CD14-positive monocyte (primary cell): Measurements from ENCODE around the gene CNPPD1. TPM values are rescaled to one million over a fixed set of nuclear protein-coding genes. Genes with fewer than 3 reads are reported as not detected.
A peak's percentile ranks its signal among the peaks of the same experiment; 100 is the strongest.

ENCODE experiments used
- DNase-seq, 3 donors: peaks; one replicate each; pipeline ENCODE4 v3.0.0-alpha.2; 2011 to 2022
- H2AFZ ChIP-seq: 2 replicates; pipeline ENCODE4 v1.6.0; 2012; ENCODE audit warnings: mild to moderate bottlenecking, low read depth, low read length, inconsistent platforms; ENCODE audit not compliant: insufficient read depth, poor library complexity, severe bottlenecking
- H3K27ac ChIP-seq, 2 donors: 1 replicate in 1 of 2; 2 replicates in 1 of 2; pipeline ENCODE4 v1.5.1; 2012 to 2013; ENCODE audit warnings: low read length in 2 of 2, control low read depth in 1 of 2, inconsistent platforms in 1 of 2, low read depth in 1 of 2, mild to moderate bottlenecking in 1 of 2
- H3K27me3 ChIP-seq, 2 donors: one replicate each; pipeline versions ENCODE4 v1.6.0 to v1.6.1; 2011 to 2013; ENCODE audit warnings: low read length in 2 of 2; ENCODE audit not compliant: control insufficient read depth in 2 of 2, insufficient read depth in 2 of 2
- H3K36me3 ChIP-seq, 2 donors: replicated peaks in 1 of 2; 1 replicate in 1 of 2; 2 replicates in 1 of 2; pipeline versions ENCODE4 v1.5.1 to v1.6.1; 2012 to 2013; ENCODE audit warnings: low read length in 2 of 2, control low read depth in 1 of 2, inconsistent platforms in 1 of 2, mild to moderate bottlenecking in 1 of 2; ENCODE audit not compliant: insufficient read depth in 2 of 2, control insufficient read depth in 1 of 2
- H3K4me1 ChIP-seq, 2 donors: 1 replicate in 1 of 2; 2 replicates in 1 of 2; pipeline versions ENCODE4 v1.5.1 to v1.6.1; 2012 to 2013; ENCODE audit warnings: low read length in 2 of 2, control low read depth in 1 of 2, inconsistent platforms in 1 of 2, mild to moderate bottlenecking in 1 of 2, moderate library complexity in 1 of 2; ENCODE audit not compliant: insufficient read depth in 2 of 2, control insufficient read depth in 1 of 2
- H3K4me2 ChIP-seq: replicated peaks from 2 replicates; pipeline ENCODE3; 2012; ENCODE audit warnings: low read length, moderate library complexity, mild to moderate bottlenecking; ENCODE audit not compliant: poor library complexity, severe bottlenecking; ENCODE audit errors: extremely low read depth
- H3K4me3 ChIP-seq, 3 experiments: fragments of 200-600 bp in 1 of 3; sonication (generic) in 1 of 3; replicated peaks in 1 of 3; 1 replicate in 2 of 3; 2 replicates in 1 of 3; pipeline ENCODE4 v1.5.1; 2011 to 2013; ENCODE audit warnings: low read length in 3 of 3, mild to moderate bottlenecking in 3 of 3, control low read depth in 2 of 3, low read depth in 2 of 3, inconsistent platforms in 1 of 3, moderate library complexity in 1 of 3
- H3K79me2 ChIP-seq: 2 replicates; pipeline ENCODE4 v1.6.0; 2012; ENCODE audit warnings: mild to moderate bottlenecking, control low read depth, inconsistent platforms, low read length, moderate library complexity; ENCODE audit not compliant: insufficient read depth
- H3K9ac ChIP-seq: 2 replicates; pipeline ENCODE4 v1.6.0; 2017; ENCODE audit warnings: low read length, mild to moderate bottlenecking; ENCODE audit not compliant: insufficient read depth, poor library complexity, severe bottlenecking
- H3K9me3 ChIP-seq, 2 donors: replicated peaks in 1 of 2; 1 replicate in 1 of 2; 2 replicates in 1 of 2; pipeline versions ENCODE4 v1.5.1 to v1.6.1; 2012 to 2013; ENCODE audit warnings: low read length in 2 of 2, control low read depth in 1 of 2; ENCODE audit not compliant: control insufficient read depth in 1 of 2, insufficient read depth in 1 of 2
- H4K20me1 ChIP-seq: 2 replicates; pipeline ENCODE4 v1.6.0; 2012; ENCODE audit warnings: mild to moderate bottlenecking, low read length, control low read depth, moderate library complexity; ENCODE audit not compliant: insufficient read depth
- H3K27ac Mint-ChIP-seq, 7 donors: one replicate each; pipeline ENCODE4 v1.8.0; 2020; ENCODE audit warnings: mild to moderate bottlenecking in 7 of 7, mixed read lengths in 7 of 7, moderate library complexity in 6 of 7, inconsistent platforms in 2 of 7
- H3K27me3 Mint-ChIP-seq, 3 donors: one replicate each; pipeline ENCODE4 v1.8.0; 2021 to 2022; ENCODE audit warnings: low read depth in 3 of 3, mild to moderate bottlenecking in 3 of 3, mixed read lengths in 3 of 3, moderate library complexity in 3 of 3, inconsistent platforms in 1 of 3
- H3K36me3 Mint-ChIP-seq, 2 donors: one replicate each; pipeline ENCODE4 v1.8.0; 2020; ENCODE audit warnings: mixed read lengths in 2 of 2, inconsistent platforms in 1 of 2, mild to moderate bottlenecking in 1 of 2
- H3K4me1 Mint-ChIP-seq: one replicate; pipeline ENCODE4 v1.8.0; 2020; ENCODE audit warnings: mild to moderate bottlenecking, mixed read lengths
- H3K4me3 Mint-ChIP-seq, 2 donors: one replicate each; pipeline ENCODE4 v1.8.0; 2020; ENCODE audit warnings: mild to moderate bottlenecking in 2 of 2, mixed read lengths in 2 of 2, moderate library complexity in 1 of 2
- H3K9me3 Mint-ChIP-seq, 7 donors: one replicate each; pipeline ENCODE4 v1.8.0; 2020 to 2022; ENCODE audit warnings: mixed read lengths in 7 of 7, mild to moderate bottlenecking in 6 of 7, moderate library complexity in 6 of 7, inconsistent platforms in 2 of 7
- CTCF ChIP-seq: fragments of 200-600 bp; IDR thresholded peaks from one replicate; pipeline ENCODE4 v1.8.0; 2022; ENCODE audit warnings: antibody characterized with exemption, mild to moderate bottlenecking
- WGBS: methylation state at CpG from one replicate; pipeline ENCODE4 v1.1.5; 2013; ENCODE audit warnings: missing lambda C conversion rate; ENCODE audit not compliant: insufficient coverage; 5-methylcytosine and 5-hydroxymethylcytosine counted together
- intact Hi-C, 2 donors: fragments of 100-400 bp; cut with micrococcal nuclease; formaldehyde crosslinking; loops; one replicate each; pipeline versions ENCODE4 v1.15.0 to v1.15.1; 2023
- polyA plus RNA-seq, 3 donors: library from polyadenylated mRNA; depleted of rRNA in 1 of 3; unstranded in 2 of 3; stranded (reverse) in 1 of 3; fragments of 300-500 nt in 2 of 3; fragments of >200 nt in 1 of 3; fragmentation: Illumina TruSeq in 2 of 3; gene quantifications; 1 replicate in 2 of 3; 2 replicates in 1 of 3; pipeline ENCODE4 v1.2.3, GENCODE V29; 2012 to 2021

Gene CNPPD1
- polyA plus RNA-seq, 3 donors = 68.8 to 109 (median 71.3) TPM

GRCh38 chr2:219182331-219183150, 5.8 kb upstream of the CNPPD1 start:
- peaks cover 51 to 72% of the 10 kb centered on the region in 2 donors for H3K36me3 ChIP-seq
- H4K20me1 ChIP-seq = peaks cover 57% of the 10 kb centered on the region
- intact Hi-C loops = no loop called here
- no peak overlapping the region for H2AFZ ChIP-seq
- H3K4me3 Mint-ChIP-seq = no peak overlapping the region
- no peaks in the 10 kb centered on the region for H3K9me3 ChIP-seq
- H3K4me3 ChIP-seq = peak overlapping the region in 1 of 3 experiments; percentile 18
- peaks cover 32% of the 10 kb centered on the region for H3K79me2 ChIP-seq
- no peak for TF ChIP-seq CTCF
- peaks cover 57 to 69% of the 10 kb centered on the region in 2 donors for H3K36me3 Mint-ChIP-seq
- peaks cover 0 to 3% (median 0%) of the 10 kb centered on the region in 3 donors for H3K27me3 Mint-ChIP-seq
- peaks cover 0 to 2% (median 0%) of the 10 kb centered on the region in 7 donors for H3K9me3 Mint-ChIP-seq
- peak overlapping the region; percentile 35 for H3K9ac ChIP-seq
- peak; percentile 31 to 64 (median 37) for DNase-seq
- peaks cover 31 to 47% of the 10 kb centered on the region in 2 donors for H3K4me1 ChIP-seq
- peak overlapping the region; percentile 12 for H3K4me2 ChIP-seq
- H3K4me1 Mint-ChIP-seq = peaks cover 44% of the 10 kb centered on the region
- no peaks in the 10 kb centered on the region for H3K27me3 ChIP-seq
- peak overlapping the region in 5 of 7 donors; percentile 22 to 50 (median 27) for H3K27ac Mint-ChIP-seq
- peak overlapping the region; percentile 6 to 58 for H3K27ac ChIP-seq
- WGBS = 20% methylated on average over 3 of the region's 8 CpGs

DNA sequence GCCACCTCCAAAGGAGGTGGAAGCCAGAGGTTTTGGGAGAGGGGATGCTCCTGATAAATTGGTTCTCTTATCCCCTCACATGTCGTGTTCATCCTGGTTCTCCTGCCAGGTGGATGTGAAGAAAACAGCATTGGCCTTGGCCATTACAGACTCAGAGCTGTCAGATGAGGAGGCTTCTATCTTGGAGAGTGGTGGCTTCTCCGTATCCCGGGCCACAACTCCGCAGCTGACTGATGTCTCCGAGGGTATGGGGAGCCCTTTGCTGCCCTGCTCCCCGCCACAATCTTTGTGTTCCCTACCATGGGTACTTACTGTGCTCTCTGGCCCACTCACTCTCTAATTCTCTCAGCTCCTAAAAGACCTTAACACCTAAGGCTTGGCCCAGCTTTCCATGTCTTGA, 4.8 kb upstream of the CNPPD1 start:
- Mint-ChIP-seq H3K27me3 (peaks cover 0 to 3% (median 0%) of the 10 kb centered on the region in 3 donors), H3K9me3 (peaks cover 0 to 2% (median 0%) of the 10 kb centered on the region in 7 donors), H3K36me3 (peaks cover 54 to 66% of the 10 kb centered on the region in 2 donors), H3K4me1 (peaks cover 49% of the 10 kb centered on the region), H3K27ac (peak overlapping the region in 2 of 7 donors; percentile 43 to 69), H3K4me3 (no peak overlapping the region)
- no peak overlapping the region for H2AFZ ChIP-seq
- H3K4me3 ChIP-seq = no peak overlapping the region
- no peak overlapping the region for H3K9ac ChIP-seq
- H3K27me3 ChIP-seq = no peaks in the 10 kb centered on the region
- peaks cover 57% of the 10 kb centered on the region for H4K20me1 ChIP-seq
- no peak for TF ChIP-seq CTCF
- no peak overlapping the region for H3K4me2 ChIP-seq
- 98% methylated on average over 5 of the region's 6 CpGs for WGBS
- H3K4me1 ChIP-seq = peaks cover 37 to 55% of the 10 kb centered on the region in 2 donors
- peak overlapping the region; percentile 6 to 58 for H3K27ac ChIP-seq
- H3K36me3 ChIP-seq = peaks cover 51 to 72% of the 10 kb centered on the region in 2 donors
- H3K9me3 ChIP-seq = no peaks in the 10 kb centered on the region
- peaks cover 33% of the 10 kb centered on the region for H3K79me2 ChIP-seq
- intact Hi-C loops = no loop called here
- DNase-seq = no peak
